Activated T-cell treated with anti-CD3 and anti-CD28 coated beads, Interleukin-2, amount 50 U/mL, for 4 hours (primary cell): ENCODE data around the gene KIF23. TPM values are rescaled to one million over a fixed set of nuclear protein-coding genes. Genes with fewer than 3 reads are reported as not detected.

Experiments
- ATAC-seq, 2 donors: fragments of 200-7000 bp; cut with Tn5 transposase; one replicate each; pipeline ENCODE4 v1.10.0; 2021
- DNase-seq: peaks from one replicate; pipeline ENCODE4 v3.0.0-alpha.2; 2020
- H3K27me3 Mint-ChIP-seq: one replicate; pipeline ENCODE4 v1.8.0; 2021; ENCODE audit warnings: low read depth, mixed read lengths
- H3K36me3 Mint-ChIP-seq: one replicate; pipeline ENCODE4 v1.8.0; 2022; ENCODE audit warnings: mixed read lengths; ENCODE audit not compliant: insufficient read depth
- H3K4me1 Mint-ChIP-seq: one replicate; pipeline ENCODE4 v1.8.0; 2021; ENCODE audit warnings: low read depth, mixed read lengths
- H3K4me3 Mint-ChIP-seq: one replicate; pipeline ENCODE4 v1.8.0; 2021; ENCODE audit warnings: mild to moderate bottlenecking, moderate library complexity, mixed read lengths
- H3K9me3 Mint-ChIP-seq: one replicate; pipeline ENCODE4 v1.8.0; 2021; ENCODE audit warnings: mixed read lengths
- total RNA-seq, 3 donors: library from RNA; stranded (reverse); gene quantifications; one replicate each; pipeline ENCODE4 v1.2.1, GENCODE V29; 2021

KIF23 gene
- total RNA-seq, 3 donors from 2014 or later = 3.4 to 3.7 (median 3.5) TPM

- DNase-seq = no peak
- ATAC-seq = no peak
- peaks cover 9% of the 10 kb centered on the region for H3K27me3 Mint-ChIP-seq
- no peaks in the 10 kb centered on the region for H3K9me3 Mint-ChIP-seq
- no peaks in the 10 kb centered on the region for H3K4me1 Mint-ChIP-seq
- no peaks in the 10 kb centered on the region for H3K36me3 Mint-ChIP-seq
- no peak overlapping the region for H3K4me3 Mint-ChIP-seq
These were observed 6.3 kb upstream of the KIF23 start for GRCh38 chr15:69407719-69408400.

GRCh38 chr15:69408841-69409240 lies 5.3 kb upstream of the KIF23 start:
- Mint-ChIP-seq H3K9me3 (no peaks in the 10 kb centered on the region), H3K36me3 (no peaks in the 10 kb centered on the region), H3K4me1 (peaks cover under 1% of the 10 kb centered on the region), H3K4me3 (no peak overlapping the region), H3K27me3 (peaks cover 6% of the 10 kb centered on the region)
- DNase-seq (no peak), ATAC-seq (no peak)

- DNase-seq = no peak
- Mint-ChIP-seq H3K36me3 (no peaks in the 10 kb centered on the region), H3K4me3 (no peak overlapping the region), H3K4me1 (peaks cover 6% of the 10 kb centered on the region), H3K9me3 (no peaks in the 10 kb centered on the region), H3K27me3 (peaks cover 9% of the 10 kb centered on the region)
- no peak for ATAC-seq
These were observed 3.8 kb upstream of the KIF23 start for GRCh38 chr15:69410248-69410874.

- no peak for DNase-seq
- no peak overlapping the region for H3K4me3 Mint-ChIP-seq
- no peak for ATAC-seq
- H3K36me3 Mint-ChIP-seq = no peaks in the 10 kb centered on the region
- H3K27me3 Mint-ChIP-seq = peaks cover 7% of the 10 kb centered on the region
- no peaks in the 10 kb centered on the region for H3K9me3 Mint-ChIP-seq
- peaks cover 6% of the 10 kb centered on the region for H3K4me1 Mint-ChIP-seq
These were observed 1.9 kb upstream of the KIF23 start for GRCh38 chr15:69412274-69412673.

- Mint-ChIP-seq H3K4me1 (peaks cover 6% of the 10 kb centered on the region), H3K9me3 (no peaks in the 10 kb centered on the region), H3K4me3 (no peak overlapping the region), H3K36me3 (no peaks in the 10 kb centered on the region), H3K27me3 (peaks cover 5% of the 10 kb centered on the region)
- ATAC-seq (no peak), DNase-seq (no peak)
These were observed 1.4 kb upstream of the KIF23 start for GRCh38 chr15:69412701-69413100.

GRCh38 chr15:69414701-69415167 lies 585 bp downstream of the KIF23 start:
- DNase-seq = no peak

GRCh38 chr15:69415381-69415780 lies 1.2 kb downstream of the KIF23 start:
- Mint-ChIP-seq H3K27me3 (peaks cover 3% of the 10 kb centered on the region), H3K4me1 (peaks cover 6% of the 10 kb centered on the region), H3K4me3 (peak overlapping the region; percentile 63), H3K36me3 (no peaks in the 10 kb centered on the region), H3K9me3 (no peaks in the 10 kb centered on the region)
- DNase-seq (no peak), ATAC-seq (no peak)

More at GRCh38 chr15:69414701-69415167, 585 bp downstream of the KIF23 start:
- Mint-ChIP-seq H3K36me3 (no peaks in the 10 kb centered on the region), H3K4me3 (peak overlapping the region; percentile 73), H3K27me3 (peaks cover 3% of the 10 kb centered on the region), H3K9me3 (no peaks in the 10 kb centered on the region), H3K4me1 (peaks cover 6% of the 10 kb centered on the region)
- ATAC-seq = peak; percentile 19 to 23

- Mint-ChIP-seq H3K27me3 (peaks cover 3% of the 10 kb centered on the region), H3K4me3 (no peak overlapping the region), H3K36me3 (no peaks in the 10 kb centered on the region), H3K4me1 (peaks cover 6% of the 10 kb centered on the region), H3K9me3 (no peaks in the 10 kb centered on the region)
- ATAC-seq = no peak
- no peak for DNase-seq
These were observed 3.4 kb downstream of the KIF23 start for GRCh38 chr15:69417581-69417980.

GRCh38 chr15:69421498-69421897 lies 7.3 kb downstream of the KIF23 start:
- ATAC-seq (no peak), DNase-seq (no peak)
- H3K4me1 Mint-ChIP-seq = no peaks in the 10 kb centered on the region
- no peaks in the 10 kb centered on the region for H3K36me3 Mint-ChIP-seq
- no peaks in the 10 kb centered on the region for H3K27me3 Mint-ChIP-seq
- no peaks in the 10 kb centered on the region for H3K9me3 Mint-ChIP-seq
- no peak overlapping the region for H3K4me3 Mint-ChIP-seq

GRCh38 chr15:69422336-69422895 lies 8.3 kb downstream of the KIF23 start:
- DNase-seq = no peak
- Mint-ChIP-seq H3K36me3 (no peaks in the 10 kb centered on the region), H3K4me3 (no peak overlapping the region), H3K27me3 (no peaks in the 10 kb centered on the region), H3K9me3 (no peaks in the 10 kb centered on the region), H3K4me1 (no peaks in the 10 kb centered on the region)
- no peak for ATAC-seq

- Mint-ChIP-seq H3K4me1 (no peaks in the 10 kb centered on the region), H3K4me3 (no peak overlapping the region), H3K36me3 (no peaks in the 10 kb centered on the region), H3K9me3 (no peaks in the 10 kb centered on the region), H3K27me3 (no peaks in the 10 kb centered on the region)
- ATAC-seq = no peak
- DNase-seq = no peak
These were observed 9.9 kb downstream of the KIF23 start for GRCh38 chr15:69424001-69424400.

GRCh38 chr15:69424748-69425413 lies 10.7 kb downstream of the KIF23 start:
- Mint-ChIP-seq H3K36me3 (no peaks in the 10 kb centered on the region), H3K4me3 (no peak overlapping the region)
- no peak for ATAC-seq

GRCh38 chr15:69433831-69434230 lies 19.7 kb downstream of the KIF23 start:
- no peak for ATAC-seq
- H3K4me1 Mint-ChIP-seq = no peaks in the 10 kb centered on the region
- H3K9me3 Mint-ChIP-seq = no peaks in the 10 kb centered on the region
- no peak overlapping the region for H3K4me3 Mint-ChIP-seq
- H3K36me3 Mint-ChIP-seq = no peaks in the 10 kb centered on the region
- no peak for DNase-seq
- no peaks in the 10 kb centered on the region for H3K27me3 Mint-ChIP-seq

More at GRCh38 chr15:69424748-69425413, 10.7 kb downstream of the KIF23 start:
- Mint-ChIP-seq H3K9me3 (no peaks in the 10 kb centered on the region), H3K4me1 (no peaks in the 10 kb centered on the region), H3K27me3 (no peaks in the 10 kb centered on the region)
- DNase-seq = no peak

GRCh38 chr15:69434238-69434637 lies 20.1 kb downstream of the KIF23 start:
- Mint-ChIP-seq H3K9me3 (no peaks in the 10 kb centered on the region), H3K4me3 (no peak overlapping the region), H3K36me3 (no peaks in the 10 kb centered on the region), H3K27me3 (no peaks in the 10 kb centered on the region), H3K4me1 (no peaks in the 10 kb centered on the region)
- no peak for DNase-seq
- no peak for ATAC-seq
